ENCODE measurements around the gene ITGAX.

ITGAX gene

DNA sequence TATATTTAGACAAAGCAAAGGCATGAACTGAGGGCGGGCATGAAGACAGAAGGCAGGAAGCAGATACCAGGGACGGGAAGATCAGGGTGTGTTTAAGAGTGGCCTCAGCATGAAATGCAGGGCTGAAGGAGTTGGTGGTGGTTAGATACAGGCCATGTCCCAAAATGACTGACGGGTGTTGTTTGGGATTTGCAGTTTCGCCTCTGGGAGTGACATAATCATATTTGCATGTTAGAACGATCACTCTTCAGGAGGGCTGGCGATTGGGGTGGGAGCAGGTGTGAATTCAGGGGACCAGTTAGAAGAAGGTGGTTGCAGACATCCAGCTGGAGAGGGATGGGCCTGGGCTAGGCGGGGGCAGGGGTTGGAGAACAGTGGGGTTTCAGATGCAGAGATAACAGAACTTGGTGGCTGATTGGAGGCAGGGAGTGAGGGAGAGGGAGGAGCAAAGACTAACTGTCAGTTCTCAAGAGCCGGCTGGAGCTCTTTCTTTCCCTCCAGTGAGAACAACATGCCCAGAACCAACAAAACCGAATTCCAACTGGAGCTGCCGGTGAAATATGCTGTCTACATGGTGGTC is 27.2 kb upstream of the ITGAX start:
- no peak for DNase-seq (ENCODE audit: low spot score)
- in situ Hi-C loops (cut with MboI; ENCODE audit: low sequenced_read_pairs, unreplicated experiment), result no loop called here
- TF ChIP-seq, protein P1, sequence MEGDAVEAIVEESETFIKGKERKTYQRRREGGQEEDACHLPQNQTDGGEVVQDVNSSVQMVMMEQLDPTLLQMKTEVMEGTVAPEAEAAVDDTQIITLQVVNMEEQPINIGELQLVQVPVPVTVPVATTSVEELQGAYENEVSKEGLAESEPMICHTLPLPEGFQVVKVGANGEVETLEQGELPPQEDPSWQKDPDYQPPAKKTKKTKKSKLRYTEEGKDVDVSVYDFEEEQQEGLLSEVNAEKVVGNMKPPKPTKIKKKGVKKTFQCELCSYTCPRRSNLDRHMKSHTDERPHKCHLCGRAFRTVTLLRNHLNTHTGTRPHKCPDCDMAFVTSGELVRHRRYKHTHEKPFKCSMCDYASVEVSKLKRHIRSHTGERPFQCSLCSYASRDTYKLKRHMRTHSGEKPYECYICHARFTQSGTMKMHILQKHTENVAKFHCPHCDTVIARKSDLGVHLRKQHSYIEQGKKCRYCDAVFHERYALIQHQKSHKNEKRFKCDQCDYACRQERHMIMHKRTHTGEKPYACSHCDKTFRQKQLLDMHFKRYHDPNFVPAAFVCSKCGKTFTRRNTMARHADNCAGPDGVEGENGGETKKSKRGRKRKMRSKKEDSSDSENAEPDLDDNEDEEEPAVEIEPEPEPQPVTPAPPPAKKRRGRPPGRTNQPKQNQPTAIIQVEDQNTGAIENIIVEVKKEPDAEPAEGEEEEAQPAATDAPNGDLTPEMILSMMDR (IDR thresholded peaks at IDR 0.05; ENCODE audit: borderline replicate concordance, control extremely low read depth, extremely low read depth, insufficient read depth, missing control alignments), result no peak

DNA sequence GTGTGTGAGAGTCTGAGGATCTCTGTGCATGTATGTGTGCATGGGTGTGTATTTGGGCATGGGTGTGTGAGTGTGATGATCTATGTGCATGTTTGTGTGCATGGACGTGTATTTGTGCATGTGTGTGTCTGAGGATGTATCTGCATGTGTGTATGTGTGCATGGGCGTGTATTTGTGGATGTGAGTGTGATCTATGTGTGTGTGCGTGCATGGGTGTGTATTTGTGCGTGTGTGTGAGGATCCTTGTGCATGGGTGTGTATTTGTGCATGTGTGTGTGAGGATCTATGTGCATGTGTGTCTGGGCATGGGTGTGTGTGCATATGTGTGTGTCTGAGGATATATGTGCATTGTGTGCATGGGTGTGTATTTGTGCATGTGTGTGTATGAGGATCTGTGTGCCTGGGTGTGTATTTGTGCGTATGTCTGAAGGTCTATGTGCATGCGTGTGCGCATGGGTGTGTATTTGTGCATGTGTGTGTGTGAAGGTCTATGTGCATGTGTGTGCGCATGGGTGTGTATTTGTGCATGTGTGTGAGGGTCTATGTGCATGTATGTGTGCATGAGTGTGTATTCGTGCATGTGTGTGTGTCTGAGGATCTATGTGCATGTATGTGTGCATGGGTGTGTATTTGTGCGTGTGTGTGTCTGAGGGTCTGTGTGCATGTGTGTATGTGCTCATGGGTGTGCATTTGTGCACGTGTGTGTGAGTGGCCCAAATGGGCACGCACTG is 26.5 kb upstream of the ITGAX start:
- TF ChIP-seq, protein P1 (IDR thresholded peaks at IDR 0.05; ENCODE audit: borderline replicate concordance, control extremely low read depth, extremely low read depth, insufficient read depth, missing control alignments), result no peak
- in situ Hi-C loops (cut with MboI; ENCODE audit: low sequenced_read_pairs, unreplicated experiment), result no loop called here
- no peak for DNase-seq (ENCODE audit: low spot score)

DNA sequence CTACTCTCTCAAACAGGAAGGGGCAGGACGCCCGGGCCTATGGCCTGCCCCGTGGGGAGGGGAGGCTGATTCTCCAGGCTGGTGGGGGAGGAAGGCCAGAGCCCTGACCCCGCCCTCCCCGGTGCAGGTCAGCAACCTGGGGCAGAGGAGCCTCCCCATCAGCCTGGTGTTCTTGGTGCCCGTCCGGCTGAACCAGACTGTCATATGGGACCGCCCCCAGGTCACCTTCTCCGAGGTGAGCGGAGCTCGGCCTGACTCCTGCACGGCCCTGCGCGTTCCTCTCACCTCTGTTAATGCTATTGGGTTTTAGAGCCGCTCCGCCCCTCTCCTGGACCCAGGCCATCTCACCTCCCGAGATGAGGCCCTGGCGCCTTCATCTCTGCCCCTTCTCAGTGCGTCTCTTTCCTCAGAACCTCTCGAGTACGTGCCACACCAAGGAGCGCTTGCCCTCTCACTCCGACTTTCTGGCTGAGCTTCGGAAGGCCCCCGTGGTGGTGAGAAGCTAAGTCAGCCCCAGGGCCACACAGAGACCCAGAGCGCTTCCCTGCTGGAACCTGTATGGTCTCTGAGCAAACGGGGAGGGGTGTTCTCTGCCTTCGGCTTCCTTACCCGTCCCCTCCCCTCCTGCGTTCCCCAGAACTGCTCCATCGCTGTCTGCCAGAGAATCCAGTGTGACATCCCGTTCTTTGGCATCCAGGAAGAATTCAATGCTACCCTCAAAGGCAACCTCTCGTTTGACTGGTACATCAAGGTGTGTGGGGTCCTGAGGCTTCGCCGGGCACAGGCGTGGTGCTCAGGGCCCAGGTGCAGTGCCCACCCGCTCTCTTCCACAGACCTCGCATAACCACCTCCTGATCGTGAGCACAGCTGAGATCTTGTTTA is 25.1 kb upstream of the ITGAX start:
- in situ Hi-C loops (cut with MboI; ENCODE audit: low sequenced_read_pairs, unreplicated experiment), result no loop called here
- no peak for DNase-seq (ENCODE audit: low spot score)
- TF ChIP-seq, protein P1 (IDR thresholded peaks at IDR 0.05; ENCODE audit: borderline replicate concordance, control extremely low read depth, extremely low read depth, insufficient read depth, missing control alignments), result no peak

DNA sequence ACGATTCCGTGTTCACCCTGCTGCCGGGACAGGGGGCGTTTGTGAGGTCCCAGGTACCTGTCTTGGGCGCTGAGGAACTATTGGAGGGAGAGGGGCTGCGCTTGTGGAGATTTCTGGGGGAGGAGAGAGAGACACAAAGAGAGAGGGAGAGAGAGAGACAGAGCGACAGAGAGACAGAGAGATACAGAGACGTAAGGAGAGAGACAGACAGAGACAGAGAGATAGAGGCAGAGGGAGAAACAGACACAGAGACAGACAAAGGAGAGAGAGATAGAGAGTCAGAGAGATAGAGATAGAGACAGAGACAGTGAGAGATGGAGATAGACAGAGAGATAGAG is 24.5 kb upstream of the ITGAX start:
- in situ Hi-C loops (cut with MboI; ENCODE audit: low sequenced_read_pairs, unreplicated experiment), result no loop called here
- DNase-seq (ENCODE audit: low spot score), result no peak

DNA sequence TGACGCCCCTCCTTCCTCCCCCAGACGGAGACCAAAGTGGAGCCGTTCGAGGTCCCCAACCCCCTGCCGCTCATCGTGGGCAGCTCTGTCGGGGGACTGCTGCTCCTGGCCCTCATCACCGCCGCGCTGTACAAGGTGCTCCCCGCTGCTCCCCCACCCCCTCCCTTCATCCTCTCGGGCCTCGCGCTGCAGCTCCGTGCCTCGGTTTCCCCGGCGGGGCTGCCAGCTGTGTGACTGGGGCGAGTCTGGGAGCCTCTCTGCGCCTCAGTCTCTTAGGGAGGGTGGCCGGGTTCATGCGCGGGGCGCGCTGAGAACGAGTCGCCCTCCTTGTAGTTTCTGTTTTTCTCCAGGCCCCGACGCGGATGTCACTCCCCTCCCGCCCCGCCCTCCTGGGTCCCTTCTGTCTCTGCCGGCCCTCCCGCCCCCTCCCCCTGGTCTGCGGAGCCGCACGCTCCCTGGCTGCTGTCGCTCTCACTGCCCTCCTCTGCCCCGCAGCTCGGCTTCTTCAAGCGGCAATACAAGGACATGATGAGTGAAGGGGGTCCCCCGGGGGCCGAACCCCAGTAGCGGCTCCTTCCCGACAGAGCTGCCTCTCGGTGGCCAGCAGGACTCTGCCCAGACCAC is 23.7 kb upstream of the ITGAX start:
- TF ChIP-seq, protein P1 (IDR thresholded peaks at IDR 0.05; ENCODE audit: borderline replicate concordance, control extremely low read depth, extremely low read depth, insufficient read depth, missing control alignments), result no peak
- peak; percentile 69 for DNase-seq (ENCODE audit: low spot score)
- in situ Hi-C loops (cut with MboI; ENCODE audit: low sequenced_read_pairs, unreplicated experiment), result no loop called here

More for the DNA sequence above, 24.5 kb upstream of the ITGAX start:
- TF ChIP-seq, protein P1 (IDR thresholded peaks at IDR 0.05; ENCODE audit: borderline replicate concordance, control extremely low read depth, extremely low read depth, insufficient read depth, missing control alignments), result no peak

DNA sequence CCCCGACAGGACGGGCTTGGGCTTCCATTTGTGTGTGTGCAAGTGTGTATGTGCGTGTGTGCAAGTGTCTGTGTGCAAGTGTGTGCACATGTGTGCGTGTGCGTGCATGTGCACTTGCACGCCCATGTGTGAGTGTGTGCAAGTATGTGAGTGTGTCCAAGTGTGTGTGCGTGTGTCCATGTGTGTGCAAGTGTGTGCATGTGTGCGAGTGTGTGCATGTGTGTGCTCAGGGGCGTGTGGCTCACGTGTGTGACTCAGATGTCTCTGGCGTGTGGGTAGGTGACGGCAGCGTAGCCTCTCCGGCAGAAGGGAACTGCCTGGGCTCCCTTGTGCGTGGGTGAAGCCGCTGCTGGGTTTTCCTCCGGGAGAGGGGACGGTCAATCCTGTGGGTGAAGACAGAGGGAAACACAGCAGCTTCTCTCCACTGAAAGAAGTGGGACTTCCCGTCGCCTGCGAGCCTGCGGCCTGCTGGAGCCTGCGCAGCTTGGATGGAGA is 23.1 kb upstream of the ITGAX start:
- in situ Hi-C loops (cut with MboI; ENCODE audit: low sequenced_read_pairs, unreplicated experiment), result no loop called here
- TF ChIP-seq, protein P1 (IDR thresholded peaks at IDR 0.05; ENCODE audit: borderline replicate concordance, control extremely low read depth, extremely low read depth, insufficient read depth, missing control alignments), result no peak
- DNase-seq (ENCODE audit: low spot score), result no peak

All from GM13976 (cell line).